Activated gamma-delta T cell (primary cell): ENCODE results near the gene SARDH.

Experiments
- DNase-seq: peaks from one replicate; lab custom pipeline; 2025; lab: John Stamatoyannopoulos, UW

The SARDH gene

GRCh38 chr9:133669182-133669801, 68.9 kb downstream of the SARDH start:
- no peak for DNase-seq

- DNase-seq, result no peak
Observed at GRCh38 chr9:133667759-133668450, 70.2 kb downstream of the SARDH start.

- no peak for DNase-seq
Observed at GRCh38 chr9:133666845-133667244, 71.3 kb downstream of the SARDH start.

GRCh38 chr9:133666387-133666786, 71.8 kb downstream of the SARDH start:
- DNase-seq, result no peak

- DNase-seq, result no peak
Observed at GRCh38 chr9:133665535-133665934, 72.6 kb downstream of the SARDH start.

GRCh38 chr9:133665096-133665495, 73.1 kb downstream of the SARDH start:
- DNase-seq, result no peak

GRCh38 chr9:133664173-133665050, 73.7 kb downstream of the SARDH start:
- no peak for DNase-seq

GRCh38 chr9:133661846-133662540, 76.2 kb downstream of the SARDH start:
- no peak for DNase-seq

- DNase-seq, result no peak
Observed at GRCh38 chr9:133659516-133659915, 78.6 kb downstream of the SARDH start.

GRCh38 chr9:133658442-133659431, 79.4 kb downstream of the SARDH start:
- DNase-seq, result no peak

GRCh38 chr9:133657120-133657661, 81.0 kb downstream of the SARDH start:
- DNase-seq, result no peak

GRCh38 chr9:133656211-133657119, 81.7 kb downstream of the SARDH start:
- no peak for DNase-seq

- no peak for DNase-seq
Observed at GRCh38 chr9:133655701-133656100, 82.5 kb downstream of the SARDH start.

- DNase-seq, result no peak
Observed at GRCh38 chr9:133654736-133655657, 83.2 kb downstream of the SARDH start.

GRCh38 chr9:133653638-133654037, 84.5 kb downstream of the SARDH start:
- DNase-seq, result no peak

- no peak for DNase-seq
Observed at GRCh38 chr9:133650026-133650425, 88.1 kb downstream of the SARDH start.

GRCh38 chr9:133649194-133649593, 89.0 kb downstream of the SARDH start:
- DNase-seq, result no peak

- DNase-seq, result no peak
Observed at GRCh38 chr9:133647765-133648469, 90.2 kb downstream of the SARDH start.
